Caco-2 (cell line): ENCODE measurements around the gene RNASE9. TPM values are rescaled to one million over a fixed set of nuclear protein-coding genes. Genes with fewer than 3 reads are reported as not detected.

Source experiments
- BruUV-seq: library from RNA; stranded (reverse); fragments of 400-500 nt; replicated peaks from 2 replicates; lab custom pipeline; 2021; lab: Mats Ljungman, UMichigan
- CTCF ChIA-PET: fragments of 300-600 bp; sonication (Branson Sonifier 250); formaldehyde crosslinking; loops from one replicate; lab custom pipeline; 2022; ENCODE audit warnings: antibody characterized with exemption; lab: Charles Lee
- POLR2A ChIA-PET: fragments of 300-600 bp; sonication (Branson Sonifier 250); formaldehyde crosslinking; loops from one replicate; lab custom pipeline; 2022; ENCODE audit warnings: antibody characterized with exemption; lab: Charles Lee
- DNase-seq, 2 experiments: peaks; one replicate each; pipeline versions ENCODE4 v3.0.0 to v3.0.0-alpha.2; 2020 to 2022
- H3K27me3 ChIP-seq: replicated peaks from 2 replicates; pipeline ENCODE4 v1.6.0; 2011; ENCODE audit warnings: low read length; ENCODE audit not compliant: control insufficient read depth, insufficient read depth
- H3K36me3 ChIP-seq: 2 replicates; pipeline ENCODE4 v1.5.1; 2011; ENCODE audit warnings: low read length; ENCODE audit not compliant: control insufficient read depth, insufficient read depth
- H3K4me1 ChIP-seq: fragments of 250-450 bp; sonication (Bioruptor Pico); 2 replicates; pipeline ENCODE4 v1.5.1; 2020; ENCODE audit warnings: mild to moderate bottlenecking
- H3K4me3 ChIP-seq: 2 replicates; pipeline ENCODE4 v1.5.1; 2011; ENCODE audit warnings: low read depth, mild to moderate bottlenecking, control low read depth, low read length
- H3K9me3 ChIP-seq: fragments of 250-450 bp; sonication (Bioruptor Pico); 2 replicates; pipeline ENCODE4 v1.5.1; 2020; ENCODE audit warnings: mild to moderate bottlenecking, moderate library complexity
- H3K27ac Mint-ChIP-seq: one replicate; pipeline ENCODE4 v1.8.0; 2022; ENCODE audit warnings: mixed read lengths; ENCODE audit not compliant: unreplicated experiment
- H3K27me3 Mint-ChIP-seq: one replicate; pipeline ENCODE4 v1.8.0; 2022; ENCODE audit warnings: mixed read lengths; ENCODE audit not compliant: insufficient read depth, unreplicated experiment
- H3K36me3 Mint-ChIP-seq: one replicate; pipeline ENCODE4 v1.8.0; 2022; ENCODE audit warnings: mild to moderate bottlenecking, mixed read lengths; ENCODE audit not compliant: insufficient read depth, unreplicated experiment
- H3K4me1 Mint-ChIP-seq: one replicate; pipeline ENCODE4 v1.8.0; 2022; ENCODE audit warnings: low read depth, mixed read lengths; ENCODE audit not compliant: unreplicated experiment
- H3K4me3 Mint-ChIP-seq: one replicate; pipeline ENCODE4 v1.8.0; 2022; ENCODE audit warnings: mild to moderate bottlenecking, moderate library complexity, mixed read lengths; ENCODE audit not compliant: unreplicated experiment
- H3K9me3 Mint-ChIP-seq: one replicate; pipeline ENCODE4 v1.8.0; 2022; ENCODE audit warnings: mixed read lengths; ENCODE audit not compliant: unreplicated experiment
- CTCF ChIP-seq, 2 experiments: fragments of 200-600 bp in 1 of 2; IDR thresholded peaks; 1 replicate in 1 of 2; 2 replicates in 1 of 2; pipeline versions ENCODE4 v1.5.1 to v1.8.0; 2011 to 2022; ENCODE audit warnings: antibody characterized with exemption in 1 of 2, control low read depth in 1 of 2, inconsistent platforms in 1 of 2, low read depth in 1 of 2, low read length in 1 of 2, mild to moderate bottlenecking in 1 of 2, moderate library complexity in 1 of 2; ENCODE audit not compliant: insufficient read depth in 1 of 2, severe bottlenecking in 1 of 2, unreplicated experiment in 1 of 2
- intact Hi-C: fragments of 100-400 bp; cut with micrococcal nuclease; formaldehyde crosslinking; loops from one replicate; pipeline ENCODE4 v1.10.0; 2022; ENCODE audit not compliant: unreplicated experiment
- total RNA-seq: library from RNA; stranded (reverse); gene quantifications from 2 replicates; pipeline ENCODE4 v1.2.3, GENCODE V29; 2022

RNASE9 gene
- total RNA-seq, 1 experiment from 2014 or later: not detected

DNA sequence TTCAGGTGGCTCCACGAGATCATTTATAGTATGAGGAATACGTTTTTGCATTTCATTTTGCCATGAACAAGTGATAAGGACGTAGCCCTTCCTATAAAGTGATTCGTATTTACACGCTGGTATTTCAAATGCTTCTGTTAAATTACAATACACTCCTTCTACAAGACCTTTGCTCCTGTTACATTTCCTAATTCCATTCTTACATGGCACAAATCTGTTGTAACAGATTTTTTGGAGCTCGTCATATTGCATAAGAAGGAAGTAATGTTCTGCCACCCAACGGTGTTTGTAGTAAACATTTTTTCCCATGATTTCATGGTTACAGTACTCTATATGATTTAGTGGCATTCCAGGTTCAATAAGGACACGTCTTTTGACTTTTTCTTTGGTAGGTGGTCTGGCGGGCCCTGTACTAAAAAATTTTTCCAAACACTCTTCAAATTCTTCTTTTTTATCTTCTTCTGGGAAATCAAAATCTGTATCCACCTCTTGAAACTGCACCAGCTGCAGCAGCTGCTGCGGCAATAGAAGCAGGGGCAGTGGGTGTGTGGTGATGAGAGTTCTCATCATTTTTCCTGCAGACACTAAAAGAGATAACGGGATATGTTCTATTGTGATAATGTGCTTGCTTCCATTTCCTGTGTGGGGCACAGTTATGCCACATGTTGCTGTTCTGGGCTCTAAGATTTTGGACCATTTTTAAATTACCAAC, 4.2 kb downstream of the RNASE9 start:
- DNase-seq: no peak
- Mint-ChIP-seq H3K36me3 (no peaks in the 10 kb centered on the region), H3K4me3 (no peak overlapping the region), H3K4me1 (peaks cover 15% of the 10 kb centered on the region), H3K27me3 (no peaks in the 10 kb centered on the region), H3K9me3 (no peaks in the 10 kb centered on the region), H3K27ac (no peak overlapping the region)
- Histone ChIP-seq H3K27me3 (no peaks in the 10 kb centered on the region; the same call in 1 of the 2 replicates), H3K36me3 (no peaks in the 10 kb centered on the region), H3K4me3 (no peak overlapping the region), H3K9me3 (no peaks in the 10 kb centered on the region), H3K4me1 (peaks cover 5% of the 10 kb centered on the region)
- intact Hi-C loops: no loop called here
- ChIA-PET POLR2A (no interaction called here), CTCF (no interaction called here)
- BruUV-seq: no TSS peak
- no peak for TF ChIP-seq CTCF (IDR thresholded peaks at IDR 0.05; ENCODE audit: insufficient read depth in 1 of 2, low read depth in 1 of 2, low read length in 1 of 2, severe bottlenecking in 1 of 2, unreplicated experiment in 1 of 2)

DNA sequence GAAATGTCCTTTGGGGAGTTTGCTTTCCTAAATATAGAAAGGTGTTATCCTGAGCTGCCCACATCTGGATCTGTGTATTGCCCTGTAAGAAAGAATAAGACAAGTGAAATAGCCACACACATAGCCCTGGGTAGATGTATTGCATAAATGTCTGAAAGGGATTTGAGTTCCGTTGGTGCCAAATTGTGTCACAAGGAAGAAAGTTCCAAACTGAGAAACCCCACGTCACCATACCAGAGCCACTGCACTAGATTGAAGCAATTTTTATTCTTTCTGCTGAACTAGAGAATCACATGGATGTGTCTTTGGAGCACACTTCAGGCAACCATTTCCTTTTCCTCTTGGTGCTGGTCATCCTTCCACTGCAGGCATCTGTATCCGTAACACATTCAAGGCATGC, 5.0 kb downstream of the RNASE9 start:
- Mint-ChIP-seq H3K9me3 (no peaks in the 10 kb centered on the region), H3K36me3 (no peaks in the 10 kb centered on the region), H3K27me3 (no peaks in the 10 kb centered on the region), H3K27ac (no peak overlapping the region), H3K4me3 (no peak overlapping the region), H3K4me1 (peaks cover 15% of the 10 kb centered on the region)
- Histone ChIP-seq H3K4me3 (no peak overlapping the region), H3K36me3 (no peaks in the 10 kb centered on the region), H3K9me3 (no peaks in the 10 kb centered on the region), H3K27me3 (no peaks in the 10 kb centered on the region; the same call in 1 of the 2 replicates), H3K4me1 (peaks cover 5% of the 10 kb centered on the region)
- POLR2A ChIA-PET: no interaction called here
- no TSS peak for BruUV-seq
- intact Hi-C loops: no loop called here
- CTCF ChIA-PET: interaction anchor here (0.7 kb wide), 1 partner anchor 10 kb away, joined by 3 read pairs; no protein-coding TSS in a partner anchor
- no peak for TF ChIP-seq CTCF (IDR thresholded peaks at IDR 0.05; ENCODE audit: insufficient read depth in 1 of 2, low read depth in 1 of 2, low read length in 1 of 2, severe bottlenecking in 1 of 2, unreplicated experiment in 1 of 2)
- DNase-seq: no peak

DNA sequence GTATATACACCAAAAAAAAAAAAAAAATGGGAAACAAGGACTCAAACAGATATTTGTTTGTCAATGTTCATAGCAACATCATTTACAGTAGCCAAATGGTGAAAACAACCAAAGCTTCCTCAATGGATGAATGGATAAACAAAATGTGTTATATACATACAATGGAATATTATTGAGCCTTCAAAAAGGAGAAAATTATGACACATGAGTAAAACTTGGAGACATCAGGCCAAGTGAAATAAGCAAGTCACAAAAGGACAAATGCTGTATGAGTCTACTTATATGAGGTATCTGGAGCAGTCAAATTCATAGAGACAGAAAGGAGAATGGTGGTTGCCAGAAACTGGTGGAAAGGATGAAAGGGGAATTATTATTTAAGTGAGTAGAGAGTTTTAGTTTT, 7.8 kb downstream of the RNASE9 start:
- POLR2A ChIA-PET: no interaction called here
- Mint-ChIP-seq H3K4me1 (peaks cover 17% of the 10 kb centered on the region), H3K36me3 (no peaks in the 10 kb centered on the region), H3K27ac (no peak overlapping the region), H3K9me3 (no peaks in the 10 kb centered on the region), H3K4me3 (no peak overlapping the region), H3K27me3 (no peaks in the 10 kb centered on the region)
- TF ChIP-seq CTCF (IDR thresholded peaks at IDR 0.05; ENCODE audit: insufficient read depth in 1 of 2, low read depth in 1 of 2, low read length in 1 of 2, severe bottlenecking in 1 of 2, unreplicated experiment in 1 of 2): no peak
- H3K36me3 ChIP-seq: no peaks in the 10 kb centered on the region
- intact Hi-C loops: no loop called here
- no TSS peak for BruUV-seq
- H3K4me1 ChIP-seq: peaks cover 5% of the 10 kb centered on the region
- H3K4me3 ChIP-seq: no peak overlapping the region
- no peaks in the 10 kb centered on the region; the same call in 1 of the 2 replicates for H3K27me3 ChIP-seq
- CTCF ChIA-PET: no interaction called here
- no peaks in the 10 kb centered on the region for H3K9me3 ChIP-seq
- no peak for DNase-seq
